Stimulated activated CD4-positive, alpha-beta T cell treated with anti-CD3 and anti-CD28 coated beads, Interleukin-2, amount 100 ng/mL, for 24 hours (primary cell): ENCODE results near the gene SLC4A2.

ENCODE experiments used
- DNase-seq, 2 donors: peaks; one replicate each; pipeline ENCODE4 v3.0.0-alpha.2; 2020

The SLC4A2 gene

GRCh38 chr7:151082141-151083070 lies 23.0 kb downstream of the SLC4A2 start:
- DNase-seq, result no peak

- DNase-seq, result peak; percentile 85 to 88
These were observed 23.9 kb downstream of the SLC4A2 start, which contains the start of gene TMUB1 for GRCh38 chr7:151083071-151083823. TSS of gene TMUB1 (minus strand) at chr7:151083493. CDS start at chr7:151082563, 930 bp downstream.

GRCh38 chr7:151083824-151084160 lies 24.4 kb downstream of the SLC4A2 start:
- DNase-seq, result no peak

- DNase-seq, result no peak
These were observed 25.9 kb downstream of the SLC4A2 start for GRCh38 chr7:151085329-151085690.

GRCh38 chr7:151085691-151086620 lies 26.6 kb downstream of the SLC4A2 start, which contains the start of gene AGAP3:
TSS of gene AGAP3 (plus strand) at chr7:151086475. CDS start at chr7:151086742, 267 bp downstream.
- peak; percentile 66 to 70 for DNase-seq

- DNase-seq, result peak; percentile 42 to 44
These were observed 27.4 kb downstream of the SLC4A2 start for GRCh38 chr7:151086802-151087244.

- DNase-seq, result peak; percentile 35 to 55
These were observed 28.0 kb downstream of the SLC4A2 start for GRCh38 chr7:151087245-151088018.

GRCh38 chr7:151088019-151088855 lies 28.8 kb downstream of the SLC4A2 start:
- no peak for DNase-seq

GRCh38 chr7:151088856-151089699 lies 29.7 kb downstream of the SLC4A2 start:
- DNase-seq, result no peak

- no peak for DNase-seq
These were observed 30.7 kb downstream of the SLC4A2 start for GRCh38 chr7:151089893-151090730.

GRCh38 chr7:151091003-151091402 lies 31.6 kb downstream of the SLC4A2 start:
- DNase-seq, result no peak

- peak in 1 of 2 donors; percentile 40 for DNase-seq
These were observed 32.0 kb downstream of the SLC4A2 start for GRCh38 chr7:151091431-151091830.

GRCh38 chr7:151091988-151092387 lies 32.6 kb downstream of the SLC4A2 start:
- DNase-seq, result no peak

- no peak for DNase-seq
These were observed 34.4 kb downstream of the SLC4A2 start for GRCh38 chr7:151093748-151094147.

- no peak for DNase-seq
These were observed 35.3 kb downstream of the SLC4A2 start for GRCh38 chr7:151094675-151095074.

- no peak for DNase-seq
These were observed 35.9 kb downstream of the SLC4A2 start for GRCh38 chr7:151095123-151095797.

- DNase-seq, result no peak
These were observed 36.6 kb downstream of the SLC4A2 start for GRCh38 chr7:151095828-151096475.
